ENCODE data around the gene PRKN.

The PRKN gene

DNA sequence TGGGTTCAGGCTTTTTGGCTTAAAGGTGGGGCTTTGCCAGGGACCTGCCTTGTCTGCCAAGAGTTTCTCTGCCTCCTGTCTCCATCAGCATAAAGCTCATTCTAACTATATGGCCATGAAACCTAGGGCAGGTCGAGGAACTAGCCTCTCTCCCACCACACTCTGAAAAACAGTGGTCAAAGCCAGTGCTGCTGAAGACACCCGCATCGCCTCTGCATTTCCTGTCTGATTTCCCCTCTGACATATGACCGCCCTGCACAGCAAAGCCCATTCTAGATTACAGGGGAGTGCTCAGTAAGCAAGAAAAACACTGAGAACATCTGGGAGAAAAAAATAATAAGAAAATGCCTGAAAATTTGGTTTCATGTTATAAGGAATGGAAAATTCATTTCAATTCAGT is 573.6 kb downstream of the PRKN start:
- no peaks in the 10 kb centered on the region for H3K9me2 ChIP-seq (replicated peaks; ENCODE audit: insufficient read depth, low read length)
- H3K4me2 ChIP-seq (ENCODE audit: low read depth, low read length) = peak overlapping the region; percentile 34; the same call in 1 of the 2 replicates
- H3F3A ChIP-seq (ENCODE audit: insufficient read depth, low read length) = peaks cover 14% of the 10 kb centered on the region
- H2AFZ ChIP-seq (ENCODE audit: low read length) = no peak overlapping the region
- peaks cover 53% of the 10 kb centered on the region for H3K4me1 ChIP-seq (ENCODE audit: low read length)
- peak; percentile 68 for DNase-seq
- TF ChIP-seq, protein P1, sequence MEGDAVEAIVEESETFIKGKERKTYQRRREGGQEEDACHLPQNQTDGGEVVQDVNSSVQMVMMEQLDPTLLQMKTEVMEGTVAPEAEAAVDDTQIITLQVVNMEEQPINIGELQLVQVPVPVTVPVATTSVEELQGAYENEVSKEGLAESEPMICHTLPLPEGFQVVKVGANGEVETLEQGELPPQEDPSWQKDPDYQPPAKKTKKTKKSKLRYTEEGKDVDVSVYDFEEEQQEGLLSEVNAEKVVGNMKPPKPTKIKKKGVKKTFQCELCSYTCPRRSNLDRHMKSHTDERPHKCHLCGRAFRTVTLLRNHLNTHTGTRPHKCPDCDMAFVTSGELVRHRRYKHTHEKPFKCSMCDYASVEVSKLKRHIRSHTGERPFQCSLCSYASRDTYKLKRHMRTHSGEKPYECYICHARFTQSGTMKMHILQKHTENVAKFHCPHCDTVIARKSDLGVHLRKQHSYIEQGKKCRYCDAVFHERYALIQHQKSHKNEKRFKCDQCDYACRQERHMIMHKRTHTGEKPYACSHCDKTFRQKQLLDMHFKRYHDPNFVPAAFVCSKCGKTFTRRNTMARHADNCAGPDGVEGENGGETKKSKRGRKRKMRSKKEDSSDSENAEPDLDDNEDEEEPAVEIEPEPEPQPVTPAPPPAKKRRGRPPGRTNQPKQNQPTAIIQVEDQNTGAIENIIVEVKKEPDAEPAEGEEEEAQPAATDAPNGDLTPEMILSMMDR (IDR thresholded peaks at IDR 0.05; ENCODE audit: low read length) = no peak
- TF ChIP-seq EZH2phosphoT487 (IDR thresholded peaks at IDR 0.05; ENCODE audit: low read length) (no peak), EZH2 (optimal IDR thresholded peaks at IDR 0.05; ENCODE audit: low read depth, low read length) (no peak)
- no peaks in the 10 kb centered on the region for H3K36me3 ChIP-seq (replicated peaks; ENCODE audit: insufficient read depth, low read length)
- peak overlapping the region; percentile 83 for H3K27ac ChIP-seq (ENCODE audit: low read length)
- H4K20me1 ChIP-seq (ENCODE audit: insufficient read depth, low read length) = no peaks in the 10 kb centered on the region
- no peaks in the 10 kb centered on the region for H3K9me3 ChIP-seq (replicated peaks; ENCODE audit: insufficient read depth, low read length)
- peak overlapping the region; percentile 21; the same call in 1 of the 2 replicates for H3K9ac ChIP-seq (ENCODE audit: low read length)
- H3K79me2 ChIP-seq (ENCODE audit: low read length) = no peaks in the 10 kb centered on the region
- H3K27me3 ChIP-seq (replicated peaks; ENCODE audit: insufficient read depth, low read length) = no peaks in the 10 kb centered on the region
- no peak overlapping the region for H3K4me3 ChIP-seq (ENCODE audit: low read length)

- no peaks in the 10 kb centered on the region for H3K36me3 ChIP-seq (replicated peaks; ENCODE audit: insufficient read depth, low read length)
- peaks cover 14% of the 10 kb centered on the region for H3F3A ChIP-seq (ENCODE audit: insufficient read depth, low read length)
- no peak overlapping the region for H3K9ac ChIP-seq (ENCODE audit: low read length)
- no peak overlapping the region for H3K4me2 ChIP-seq (ENCODE audit: low read depth, low read length)
- H3K9me2 ChIP-seq (replicated peaks; ENCODE audit: insufficient read depth, low read length) = no peaks in the 10 kb centered on the region
- no peaks in the 10 kb centered on the region for H3K79me2 ChIP-seq (ENCODE audit: low read length)
- H3K4me3 ChIP-seq (ENCODE audit: low read length) = no peak overlapping the region
- H2AFZ ChIP-seq (ENCODE audit: low read length) = no peak overlapping the region
- H3K4me1 ChIP-seq (ENCODE audit: low read length) = peaks cover 53% of the 10 kb centered on the region
- no peak for DNase-seq
- no peaks in the 10 kb centered on the region for H3K27me3 ChIP-seq (replicated peaks; ENCODE audit: insufficient read depth, low read length)
- peak overlapping the region; percentile 83; the same call in 1 of the 2 replicates for H3K27ac ChIP-seq (ENCODE audit: low read length)
- TF ChIP-seq, protein P1 (IDR thresholded peaks at IDR 0.05; ENCODE audit: low read length) = no peak
- TF ChIP-seq EZH2 (optimal IDR thresholded peaks at IDR 0.05; ENCODE audit: low read depth, low read length) (no peak), EZH2phosphoT487 (IDR thresholded peaks at IDR 0.05; ENCODE audit: low read length) (no peak)
- no peaks in the 10 kb centered on the region for H4K20me1 ChIP-seq (ENCODE audit: insufficient read depth, low read length)
- no peaks in the 10 kb centered on the region for H3K9me3 ChIP-seq (replicated peaks; ENCODE audit: insufficient read depth, low read length)
Observed at GRCh38 chr6:162153120-162153519, 574.4 kb downstream of the PRKN start.

DNA sequence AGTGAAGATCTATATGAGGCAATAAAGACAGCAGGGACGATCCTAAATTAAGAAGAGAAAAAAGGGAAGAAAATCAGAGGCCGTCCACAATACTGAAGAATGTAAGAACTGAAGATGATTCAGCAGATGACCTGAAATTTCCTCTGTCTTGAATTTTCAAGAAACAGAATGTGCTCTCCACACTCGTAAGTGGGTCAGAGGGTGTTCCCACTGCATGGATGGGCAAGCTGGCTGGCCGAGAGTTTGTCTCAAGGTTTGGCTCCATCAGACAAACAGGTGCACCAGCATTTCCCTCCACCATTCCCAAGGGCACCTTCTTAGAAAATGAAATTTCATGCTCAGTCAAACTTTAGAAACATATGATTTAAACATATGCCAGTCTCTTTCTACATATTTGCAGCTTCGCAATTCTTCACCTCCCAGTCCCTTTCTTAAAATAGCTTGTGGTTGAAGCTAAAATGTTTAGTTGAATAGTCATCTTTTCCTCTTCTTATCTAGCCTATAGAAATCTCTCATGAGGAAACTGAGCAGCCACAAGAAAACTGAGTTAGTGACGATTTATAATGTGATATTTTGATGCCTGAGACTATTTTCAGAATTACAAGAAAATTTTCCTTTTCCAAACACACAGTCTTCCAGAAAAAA is 576.4 kb downstream of the PRKN start:
- H3K9me2 ChIP-seq (replicated peaks; ENCODE audit: insufficient read depth, low read length) = no peaks in the 10 kb centered on the region
- H3K27me3 ChIP-seq (replicated peaks; ENCODE audit: insufficient read depth, low read length) = no peaks in the 10 kb centered on the region
- H3K79me2 ChIP-seq (ENCODE audit: low read length) = no peaks in the 10 kb centered on the region
- no peaks in the 10 kb centered on the region for H3K9me3 ChIP-seq (replicated peaks; ENCODE audit: insufficient read depth, low read length)
- no peak for TF ChIP-seq EZH2phosphoT487 (IDR thresholded peaks at IDR 0.05; ENCODE audit: low read length)
- TF ChIP-seq, protein P1 (IDR thresholded peaks at IDR 0.05; ENCODE audit: low read length) = no peak
- TF ChIP-seq EZH2 (optimal IDR thresholded peaks at IDR 0.05; ENCODE audit: low read depth, low read length) = no peak
- H4K20me1 ChIP-seq (ENCODE audit: insufficient read depth, low read length) = no peaks in the 10 kb centered on the region
- peak overlapping the region; percentile 68 for H3K4me2 ChIP-seq (ENCODE audit: low read depth, low read length)
- H3K27ac ChIP-seq (ENCODE audit: low read length) = peak overlapping the region; percentile 88
- DNase-seq = peak; percentile 56
- H3F3A ChIP-seq (ENCODE audit: insufficient read depth, low read length) = peaks cover 11% of the 10 kb centered on the region
- peak overlapping the region; percentile 34 for H2AFZ ChIP-seq (ENCODE audit: low read length)
- H3K4me1 ChIP-seq (ENCODE audit: low read length) = peaks cover 41% of the 10 kb centered on the region
- H3K36me3 ChIP-seq (replicated peaks; ENCODE audit: insufficient read depth, low read length) = no peaks in the 10 kb centered on the region
- peak overlapping the region; percentile 40; the same call in 1 of the 2 replicates for H3K4me3 ChIP-seq (ENCODE audit: low read length)
- H3K9ac ChIP-seq (ENCODE audit: low read length) = peak overlapping the region; percentile 50
